Stimulated activated CD4-positive, alpha-beta T cell treated with anti-CD3 and anti-CD28 coated beads, Interleukin-4, amount 100 ng/mL, for 4 hours (primary cell): ENCODE data around the gene LRRC53.

Experiments
- DNase-seq, 2 experiments: peaks; one replicate each; pipeline ENCODE4 v3.0.0-alpha.2; 2020

Gene LRRC53

GRCh38 chr1:74512170-74512915 lies at the start of gene LRRC53:
Gene LRRC53, minus strand, starts transcription at chr1:74512611. Its CDS starts 29,262 bp downstream, at chr1:74483349.
- DNase-seq: no peak

GRCh38 chr1:74549932-74550331 lies 37.5 kb upstream of the LRRC53 start:
- DNase-seq: no peak

- no peak for DNase-seq
Observed at GRCh38 chr1:74548961-74549750, 36.7 kb upstream of the LRRC53 start.

- no peak for DNase-seq
Observed at GRCh38 chr1:74545821-74546220, 33.4 kb upstream of the LRRC53 start.

- no peak for DNase-seq
Observed at GRCh38 chr1:74534241-74534640, 21.8 kb upstream of the LRRC53 start.

- DNase-seq: no peak
Observed at GRCh38 chr1:74531796-74532195, 19.4 kb upstream of the LRRC53 start.

GRCh38 chr1:74530892-74531291 lies 18.5 kb upstream of the LRRC53 start:
- DNase-seq: no peak

- no peak for DNase-seq
Observed at GRCh38 chr1:74528123-74528522, 15.7 kb upstream of the LRRC53 start.

GRCh38 chr1:74526708-74527107 lies 14.3 kb upstream of the LRRC53 start:
- no peak for DNase-seq

- DNase-seq: no peak
Observed at GRCh38 chr1:74523873-74524480, 11.6 kb upstream of the LRRC53 start.

GRCh38 chr1:74522148-74522547 lies 9.7 kb upstream of the LRRC53 start:
- DNase-seq: no peak

GRCh38 chr1:74517599-74518051 lies 5.2 kb upstream of the LRRC53 start:
- no peak for DNase-seq

GRCh38 chr1:74513411-74514300 lies 1.2 kb upstream of the LRRC53 start:
- no peak for DNase-seq

GRCh38 chr1:74508449-74508848 lies 4.0 kb downstream of the LRRC53 start:
- DNase-seq: no peak

- DNase-seq: no peak
Observed at GRCh38 chr1:74505928-74506710, 6.3 kb downstream of the LRRC53 start.

- DNase-seq: no peak
Observed at GRCh38 chr1:74504933-74505512, 7.4 kb downstream of the LRRC53 start.

- peak; percentile 2 to 3 for DNase-seq
Observed at GRCh38 chr1:74504125-74504932, 8.1 kb downstream of the LRRC53 start.

GRCh38 chr1:74502858-74503257 lies 9.6 kb downstream of the LRRC53 start:
- no peak for DNase-seq

GRCh38 chr1:74502432-74502831 lies 10.0 kb downstream of the LRRC53 start:
- DNase-seq: no peak

- no peak for DNase-seq
Observed at GRCh38 chr1:74498901-74499300, 13.5 kb downstream of the LRRC53 start.

GRCh38 chr1:74496669-74497068 lies 15.7 kb downstream of the LRRC53 start:
- DNase-seq: no peak
